ENCODE data around the gene FAM180B. TPM values are rescaled to one million over a fixed set of nuclear protein-coding genes. Genes with fewer than 3 reads are reported as not detected.

Gene FAM180B
- total RNA-seq, 4 donors from 2014 or later: 0.41 TPM; not detected in 3

DNA sequence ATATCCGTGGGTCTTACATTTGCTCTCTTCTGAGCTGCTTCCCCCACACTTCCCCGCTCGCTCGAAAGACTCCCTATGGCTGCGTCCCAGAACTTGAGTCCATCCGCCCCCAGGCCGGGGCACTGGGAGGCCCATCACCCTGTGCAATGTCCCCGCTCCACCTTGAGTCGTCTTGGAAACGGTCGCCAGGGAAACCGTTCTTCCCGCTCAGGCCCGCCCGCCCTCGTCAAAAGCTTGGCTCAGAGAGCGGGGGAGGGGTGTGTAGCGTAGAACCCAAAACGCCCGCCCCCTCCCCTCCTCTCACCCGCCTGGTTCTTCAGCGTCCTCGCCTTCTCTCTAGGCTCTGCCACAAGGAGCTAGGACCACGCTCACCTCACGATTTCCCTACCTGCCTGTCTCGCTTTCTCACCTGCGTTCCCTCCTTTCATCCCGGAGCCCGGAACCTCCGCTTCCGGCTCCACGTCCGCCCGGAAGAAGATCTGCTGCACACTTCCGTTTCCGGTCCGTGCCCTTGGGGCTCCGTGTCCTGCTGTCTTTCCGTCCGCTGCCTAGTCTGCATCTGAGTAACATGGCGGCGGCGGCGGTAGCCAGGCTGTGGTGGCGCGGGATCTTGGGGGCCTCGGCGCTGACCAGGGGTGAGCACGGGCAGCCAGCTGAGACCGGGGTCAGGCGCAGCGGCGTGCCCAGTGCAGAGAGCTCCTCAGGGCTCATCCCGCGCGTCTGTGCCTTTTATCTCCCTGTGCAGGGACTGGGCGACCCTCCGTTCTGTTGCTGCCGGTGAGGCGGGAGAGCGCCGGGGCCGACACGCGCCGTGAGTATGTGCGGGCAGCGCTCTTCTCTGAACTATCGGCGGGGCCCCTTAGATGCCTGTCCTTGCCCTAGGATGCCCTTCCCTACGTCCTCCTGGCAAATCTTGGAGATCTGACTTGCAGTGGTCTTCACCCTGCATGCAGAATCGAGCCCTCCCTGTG is 7.7 kb upstream of the FAM180B start, which contains the start of the genes KBTBD4 and NDUFS3:
Gene KBTBD4, minus strand, starts transcription at position 447 of the 971 bp plus-strand sequence. Its CDS starts 19 bp downstream, at position 428.
Gene NDUFS3, plus strand, starts transcription at position 551 of the 971 bp plus-strand sequence. Its CDS starts 18 bp downstream, at position 569.
- H3K4me1 ChIP-seq: peaks cover 16 to 26% (median 23%) of the 10 kb centered on the region in 4 donors
- peaks cover 0 to 37% (median 17%) of the 10 kb centered on the region in 4 donors for H3K36me3 ChIP-seq
- peak within 1 kb of the TSS; percentile 72 to 97 (median 87) for H3K4me3 ChIP-seq
- no peaks in the 10 kb centered on the region for H3K9me3 ChIP-seq
- in situ Hi-C loops (cut with MboI; ENCODE audit: low pct_ligation_motif_present in 1 of 4, low pct_unique_long_range_greater_than_20kb in 1 of 4, low sequenced_read_pairs in 3 of 4) (no loop called here), intact Hi-C loops (cut with DNase I; ENCODE audit: low total_unique reads) (loop anchor here (5.0 kb wide), 1 partner anchor 138 kb away; the partner anchor contains the start of gene AGBL2)
- no peaks in the 10 kb centered on the region for H3K27me3 ChIP-seq
- 1% methylated on average over 70 of the region's 72 CpGs; no CpG with 5 or more reads in 1 of the 2 donors for WGBS, 2 donors (ENCODE audit: low coverage in 1 of 2)
- peak; percentile 90 for DNase-seq
- H3K27ac ChIP-seq: peak within 1 kb of the TSS; percentile 86 to 91 (median 89)
- TF ChIP-seq, protein P1, sequence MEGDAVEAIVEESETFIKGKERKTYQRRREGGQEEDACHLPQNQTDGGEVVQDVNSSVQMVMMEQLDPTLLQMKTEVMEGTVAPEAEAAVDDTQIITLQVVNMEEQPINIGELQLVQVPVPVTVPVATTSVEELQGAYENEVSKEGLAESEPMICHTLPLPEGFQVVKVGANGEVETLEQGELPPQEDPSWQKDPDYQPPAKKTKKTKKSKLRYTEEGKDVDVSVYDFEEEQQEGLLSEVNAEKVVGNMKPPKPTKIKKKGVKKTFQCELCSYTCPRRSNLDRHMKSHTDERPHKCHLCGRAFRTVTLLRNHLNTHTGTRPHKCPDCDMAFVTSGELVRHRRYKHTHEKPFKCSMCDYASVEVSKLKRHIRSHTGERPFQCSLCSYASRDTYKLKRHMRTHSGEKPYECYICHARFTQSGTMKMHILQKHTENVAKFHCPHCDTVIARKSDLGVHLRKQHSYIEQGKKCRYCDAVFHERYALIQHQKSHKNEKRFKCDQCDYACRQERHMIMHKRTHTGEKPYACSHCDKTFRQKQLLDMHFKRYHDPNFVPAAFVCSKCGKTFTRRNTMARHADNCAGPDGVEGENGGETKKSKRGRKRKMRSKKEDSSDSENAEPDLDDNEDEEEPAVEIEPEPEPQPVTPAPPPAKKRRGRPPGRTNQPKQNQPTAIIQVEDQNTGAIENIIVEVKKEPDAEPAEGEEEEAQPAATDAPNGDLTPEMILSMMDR (IDR thresholded peaks at IDR 0.05): peak in 1 of 5 experiments; percentile 8
- no peak for TF ChIP-seq EP300 (IDR thresholded peaks at IDR 0.05; ENCODE audit: low read depth)
- peak; percentile 79 for TF ChIP-seq POLR2A (IDR thresholded peaks at IDR 0.05)
- TF ChIP-seq POLR2AphosphoS5 (IDR thresholded peaks at IDR 0.05): peak; percentile 88 to 94 (median 89)

DNA sequence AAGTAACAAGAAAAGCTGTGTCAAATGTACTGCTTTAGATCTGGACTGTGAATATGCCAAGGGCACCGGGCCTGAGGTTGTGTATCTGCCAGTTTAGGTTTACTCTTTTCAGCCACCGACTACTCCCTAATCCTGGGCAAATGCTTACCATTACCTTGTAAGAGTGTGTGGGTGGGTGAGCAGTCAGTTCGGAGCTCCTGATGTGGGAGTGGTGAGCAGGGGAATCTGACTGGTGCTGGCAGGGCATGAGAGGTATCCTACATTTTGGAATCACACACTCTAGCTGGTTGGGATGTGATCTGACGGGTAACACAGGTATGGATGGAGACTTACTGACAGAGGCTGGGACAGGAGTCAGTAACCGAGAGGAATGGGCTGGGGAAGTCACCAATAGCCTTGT is 2.6 kb upstream of the FAM180B start:
- intact Hi-C loops (cut with DNase I; ENCODE audit: low total_unique reads): no loop called here
- Histone ChIP-seq H3K27me3 (no peaks in the 10 kb centered on the region), H3K27ac (no peak overlapping the region), H3K4me3 (no peak overlapping the region), H3K36me3 (peaks cover 0 to 43% (median 19%) of the 10 kb centered on the region in 4 donors), H3K9me3 (no peaks in the 10 kb centered on the region), H3K4me1 (peaks cover 5 to 13% (median 13%) of the 10 kb centered on the region in 4 donors)
- DNase-seq: no peak
- TF ChIP-seq POLR2AphosphoS5 (IDR thresholded peaks at IDR 0.05): no peak
- TF ChIP-seq EP300 (IDR thresholded peaks at IDR 0.05; ENCODE audit: low read depth): no peak
- no peak for TF ChIP-seq POLR2A (IDR thresholded peaks at IDR 0.05)
- TF ChIP-seq, protein P1 (IDR thresholded peaks at IDR 0.05): no peak
- WGBS, 2 donors (ENCODE audit: low coverage in 1 of 2): 90 to 94% methylated on average over 3 to 5 of the region's 5 CpGs
- in situ Hi-C loops (cut with MboI; ENCODE audit: low pct_ligation_motif_present in 1 of 4, low pct_unique_long_range_greater_than_20kb in 1 of 4, low sequenced_read_pairs in 3 of 4): no loop called here

DNA sequence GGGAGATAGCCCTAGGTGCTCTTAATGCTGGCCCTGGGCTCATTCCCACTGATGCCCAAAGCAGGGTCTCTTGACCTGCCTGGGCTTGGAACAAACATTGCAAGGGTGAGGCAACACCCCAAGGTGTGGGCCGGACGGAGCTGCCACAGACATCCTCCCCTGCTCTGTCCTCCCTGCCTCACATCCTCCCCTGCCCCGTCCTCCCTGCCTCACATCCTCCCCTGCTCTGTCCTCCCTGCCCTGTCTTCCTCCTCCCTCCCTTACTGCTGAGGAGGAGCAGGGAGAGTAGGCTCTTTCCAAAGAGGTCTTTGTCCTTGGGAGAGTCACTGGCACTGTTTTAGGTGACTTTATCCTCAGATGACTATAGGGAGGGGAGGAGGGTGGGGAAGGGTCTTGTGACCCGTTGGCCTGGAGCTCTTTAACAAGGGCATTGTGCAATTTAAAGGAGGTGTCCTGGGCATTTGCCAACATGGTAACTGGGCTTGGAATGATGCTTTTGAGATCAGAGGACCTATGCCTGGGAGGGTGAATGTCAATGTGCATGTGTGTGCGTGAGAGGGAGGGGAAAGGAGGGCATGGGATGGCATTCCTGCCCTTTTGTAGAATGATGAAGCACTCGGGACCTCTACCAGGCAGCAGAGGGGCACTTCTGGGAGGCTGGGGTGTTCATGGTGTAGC is 700 bp downstream of the FAM180B start:
- TF ChIP-seq EP300 (IDR thresholded peaks at IDR 0.05; ENCODE audit: low read depth) (no peak), POLR2A (IDR thresholded peaks at IDR 0.05) (no peak), POLR2AphosphoS5 (IDR thresholded peaks at IDR 0.05) (no peak)
- TF ChIP-seq, protein P1 (IDR thresholded peaks at IDR 0.05): no peak
- Histone ChIP-seq H3K27ac (no peak overlapping the region), H3K36me3 (peaks cover 0 to 27% (median 12%) of the 10 kb centered on the region in 4 donors), H3K4me3 (no peak overlapping the region), H3K4me1 (peaks cover 0 to 9% (median 0%) of the 10 kb centered on the region in 4 donors), H3K9me3 (no peaks in the 10 kb centered on the region), H3K27me3 (peaks cover 26% of the 10 kb centered on the region)
- 47 to 67% methylated on average over 3 to 6 of the region's 6 CpGs for WGBS, 2 donors (ENCODE audit: low coverage in 1 of 2)
- intact Hi-C loops (cut with DNase I; ENCODE audit: low total_unique reads) (no loop called here), in situ Hi-C loops (cut with MboI; ENCODE audit: low pct_ligation_motif_present in 1 of 4, low pct_unique_long_range_greater_than_20kb in 1 of 4, low sequenced_read_pairs in 3 of 4) (no loop called here)
- no peak for DNase-seq
